GM12878 (cell line): ENCODE measurements around the gene PRKCZ. TPM values are rescaled to one million over a fixed set of nuclear protein-coding genes. Genes with fewer than 3 reads are reported as not detected.

Experiments
- ATAC-seq: fragments of 200-7000 bp; cut with Tn5 transposase; 3 replicates; pipeline ENCODE4 v1.9.1; 2020; ENCODE audit warnings: mild to moderate bottlenecking, moderate library complexity
- BruUV-seq: library from RNA; stranded (reverse); fragments of 400-500 nt; replicated peaks from 2 replicates; lab custom pipeline; 2021; lab: Mats Ljungman, UMichigan
- CTCF ChIA-PET: fragments of 300-600 bp; sonication (Branson Sonifier 250); formaldehyde crosslinking; extraction: SDS; loops from one replicate; lab custom pipeline; 2021; ENCODE audit warnings: inconsistent platforms; lab: Yijun Ruan, JAX
- POLR2A ChIA-PET: fragments of 350-600 bp; formaldehyde crosslinking; extraction: SDS; loops from one replicate; lab custom pipeline; 2021; ENCODE audit warnings: inconsistent platforms; lab: Charles Lee
- RAD21 ChIA-PET: fragments of 300-600 bp; sonication (Branson Sonifier 250); formaldehyde crosslinking; loops from one replicate; lab custom pipeline; 2023; ENCODE audit warnings: antibody characterized with exemption; ENCODE audit not compliant: unreplicated experiment; lab: Charles Lee
- SMC1A ChIA-PET: fragments of 300-600 bp; sonication (Branson Sonifier 250); formaldehyde crosslinking; loops from one replicate; lab custom pipeline; 2023; ENCODE audit not compliant: unreplicated experiment, uncharacterized antibody; lab: Charles Lee
- DNase-seq: peaks from one replicate; pipeline ENCODE4 v3.0.0-alpha.2; 2011; ENCODE audit warnings: low read depth, low spot score
- FAIRE-seq: peaks from 3 replicates; lab custom pipeline; 2011; peaks lifted over from hg19 to GRCh38; lab: Jason Lieb, UNC
- H2AFZ ChIP-seq: 2 replicates; pipeline ENCODE4 v1.6.0; 2011; ENCODE audit warnings: low read depth, low read length, control low read depth; ENCODE audit not compliant: control insufficient read depth
- H3K27ac ChIP-seq: 2 replicates; pipeline ENCODE4 v1.5.1; 2011; ENCODE audit warnings: control low read depth; ENCODE audit not compliant: control insufficient read depth, insufficient read depth
- H3K27me3 ChIP-seq, 2 experiments: replicated peaks in 1 of 2; 2 replicates each; pipeline versions ENCODE4 v1.6.0 to v1.6.1; 2011; ENCODE audit warnings: low read length in 1 of 2; ENCODE audit not compliant: control insufficient read depth in 2 of 2, insufficient read depth in 2 of 2
- H3K36me3 ChIP-seq, 2 experiments: 2 replicates each; pipeline ENCODE4 v1.5.1; 2011; ENCODE audit warnings: low read length in 1 of 2; ENCODE audit not compliant: control insufficient read depth in 2 of 2, insufficient read depth in 2 of 2
- H3K4me1 ChIP-seq: 2 replicates; pipeline ENCODE4 v1.6.1; 2011; ENCODE audit warnings: mild to moderate bottlenecking, low read length, moderate library complexity, mixed read lengths; ENCODE audit not compliant: control insufficient read depth, insufficient read depth
- H3K4me2 ChIP-seq: 2 replicates; pipeline ENCODE4 v1.6.0; 2011; ENCODE audit warnings: control low read depth; ENCODE audit not compliant: control insufficient read depth, insufficient read depth
- H3K4me3 ChIP-seq: fragments of 200-600 bp; sonication (generic); 2 replicates; pipeline ENCODE4 v1.5.1; 2016
- H3K79me2 ChIP-seq: 2 replicates; pipeline ENCODE4 v1.6.0; 2011; ENCODE audit warnings: low read length; ENCODE audit not compliant: control insufficient read depth, insufficient read depth
- H3K9ac ChIP-seq: 2 replicates; pipeline ENCODE4 v1.8.0; 2011; ENCODE audit warnings: low read length, control low read depth, mixed read lengths; ENCODE audit not compliant: control insufficient read depth, insufficient read depth
- H3K9me3 ChIP-seq: replicated peaks from 3 replicates; pipeline ENCODE4 v1.5.1; 2011; ENCODE audit warnings: mild to moderate bottlenecking, low read length; ENCODE audit not compliant: control insufficient read depth, insufficient read depth
- H4K20me1 ChIP-seq: 2 replicates; pipeline ENCODE4 v1.6.0; 2011; ENCODE audit not compliant: control insufficient read depth, insufficient read depth
- JUND ChIP-seq: IDR thresholded peaks from 2 replicates; pipeline ENCODE4 v1.6.1; 2012; ENCODE audit warnings: low read depth, mild to moderate bottlenecking, low read length, improper control_type of control experiment, moderate library complexity
- SKIL ChIP-seq: fragments of 450-650 bp; IDR thresholded peaks from 2 replicates; pipeline ENCODE4 v1.6.1; 2017; ENCODE audit warnings: mild to moderate bottlenecking, low read depth, inconsistent platforms; ENCODE audit not compliant: poor library complexity, severe bottlenecking
- USF2 ChIP-seq: IDR thresholded peaks from 2 replicates; pipeline ENCODE4 v1.6.1; 2011; ENCODE audit warnings: low read depth, low read length, improper control_type of control experiment, borderline replicate concordance
- ZNF687 ChIP-seq: fragments of 450-650 bp; IDR thresholded peaks from 2 replicates; pipeline ENCODE4 v1.6.1; 2017; ENCODE audit warnings: mild to moderate bottlenecking, moderate library complexity
- ZSCAN29 ChIP-seq: fragments of 450-650 bp; IDR thresholded peaks from 2 replicates; pipeline ENCODE4 v1.6.1; 2017; ENCODE audit warnings: mild to moderate bottlenecking, moderate library complexity
- WGBS: methylation state at CpG from one replicate; pipeline ENCODE4 v1.1.6; 2016; ENCODE audit warnings: low lambda C conversion rate; ENCODE audit not compliant: insufficient replicate concordance, insufficient coverage; ENCODE audit errors: missing lambda C conversion rate; 5-methylcytosine and 5-hydroxymethylcytosine counted together
- in situ Hi-C: fragments of 300-500 bp; cut with MboI; formaldehyde crosslinking; loops from 9 replicates; pipeline ENCODE4 v1.14.3; 2018; ENCODE audit warnings: mixed read lengths
- intact Hi-C: fragments of 100-400 bp; cut with micrococcal nuclease; formaldehyde crosslinking; loops from one replicate; pipeline ENCODE4 v1.14.2; 2022; ENCODE audit not compliant: unreplicated experiment
- polyA plus RNA-seq, 11 experiments: library from polyadenylated mRNA; depleted of rRNA in 4 of 11; unstranded in 6 of 11; stranded (reverse) in 5 of 11; fragments of >200 nt; fragmentation: Nextera tagmentation in 4 of 11; fragmentation: Illumina TruSeq in 1 of 11; extraction: Ambion mirVana in 4 of 11; extraction: Trizol in 1 of 11; gene quantifications; 1 replicate in 1 of 11; 2 replicates in 10 of 11; pipeline versions ENCODE4 v1.2.1 to v1.2.3, GENCODE V29; 2011 to 2016; ENCODE audit warnings: inconsistent platforms in 2 of 11, missing spikeins in 2 of 11, low read depth in 1 of 11
- total RNA-seq, 4 experiments: library from RNA; depleted of rRNA in 3 of 4; stranded (reverse); fragments of >200 nt in 3 of 4; fragmentation: Illumina TruSeq in 1 of 4; extraction: Trizol in 1 of 4; gene quantifications; 2 replicates each; pipeline versions ENCODE4 v1.2.1 to v1.2.3, GENCODE V29; 2013 to 2021

PRKCZ gene
- total and polyA plus RNA-seq, 10 of the 15 experiments (the other 5 are each of a cell fraction or from before 2014, with no cell fraction given): 0.05 to 1.9 (median 0.64) TPM; not detected in 1

DNA sequence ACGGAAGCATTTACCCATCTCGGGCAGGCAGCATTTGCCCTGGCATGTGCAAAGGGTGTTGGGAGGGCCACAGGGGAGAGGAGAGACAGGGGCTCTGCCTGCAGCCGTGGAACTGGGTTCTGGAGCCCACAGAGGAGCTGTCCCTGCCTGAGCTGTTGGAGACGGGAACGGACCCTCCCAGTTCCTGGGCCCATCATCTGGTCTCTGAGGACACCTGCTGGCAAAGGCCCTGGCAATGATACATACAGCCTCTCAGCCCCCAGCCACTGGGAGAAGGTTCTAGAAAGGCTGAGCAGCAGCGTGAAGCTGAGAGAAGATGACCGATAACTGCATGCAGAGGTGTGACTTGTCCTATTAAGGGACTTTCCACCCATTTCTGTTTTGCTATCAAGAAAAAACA lies 113.0 kb downstream of the PRKCZ start (continued):
- TF ChIP-seq JUND (no peak), USF2 (no peak)

- H2AFZ ChIP-seq: no peak overlapping the region
- ChIA-PET CTCF (interaction anchor here (1.2 kb wide), 1 partner anchor 9 kb away, joined by 3 read pairs; no protein-coding TSS in a partner anchor), POLR2A (no interaction called here), SMC1A (no interaction called here), RAD21 (no interaction called here)
- no peak overlapping the region for H3K9ac ChIP-seq
- no peak overlapping the region for H3K27ac ChIP-seq
- intact Hi-C loops (no loop called here), in situ Hi-C loops (no loop called here)
- H3K4me2 ChIP-seq: no peak overlapping the region
- BruUV-seq: no TSS peak
- FAIRE-seq (no peak), ATAC-seq (no peak), DNase-seq (no peak)
- H4K20me1 ChIP-seq: no peaks in the 10 kb centered on the region
- H3K36me3 ChIP-seq: no peaks in the 10 kb centered on the region; a peak in 1 of 4 replicates
- TF ChIP-seq ZSCAN29: no peak
- TF ChIP-seq ZNF687: no peak
- no peak for TF ChIP-seq SKIL
- H3K79me2 ChIP-seq: no peaks in the 10 kb centered on the region
- no peaks in the 10 kb centered on the region for H3K4me1 ChIP-seq
- WGBS: 83% methylated on average over 16 of the region's 19 CpGs
- no peak overlapping the region for H3K4me3 ChIP-seq
- no peaks in the 10 kb centered on the region for H3K27me3 ChIP-seq
- no peaks in the 10 kb centered on the region; the same call in 1 of the 3 replicates for H3K9me3 ChIP-seq
These were observed 115.4 kb downstream of the PRKCZ start for GRCh38 chr1:2165646-2166045.
